ENCODE measurements around the gene TCF12. TPM values are rescaled to one million over a fixed set of nuclear protein-coding genes. Genes with fewer than 3 reads are reported as not detected.

Gene TCF12
- total RNA-seq, 1 experiment from 2014 or later, result 125 TPM

DNA sequence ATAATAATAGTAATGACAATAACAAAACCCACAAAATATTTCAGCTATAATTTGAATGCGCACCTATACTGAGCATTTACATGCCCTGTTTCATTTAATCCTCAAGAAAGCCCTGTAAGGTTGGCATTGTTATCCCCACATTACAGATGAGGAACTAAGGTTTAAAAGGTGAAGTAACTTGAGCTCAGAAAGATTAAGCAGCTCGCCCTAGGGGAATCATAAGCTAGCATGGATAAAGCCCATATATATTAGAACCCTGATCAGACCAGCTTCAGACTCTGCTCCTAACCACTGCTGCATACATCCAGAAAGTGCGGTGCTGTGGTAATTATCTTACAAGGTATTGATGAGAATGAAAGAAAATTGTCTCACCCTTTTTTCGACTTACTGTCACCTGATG is 316.7 kb downstream of the TCF12 start:
- no peak for DNase-seq (ENCODE audit: extremely low read depth, low read depth)

DNA sequence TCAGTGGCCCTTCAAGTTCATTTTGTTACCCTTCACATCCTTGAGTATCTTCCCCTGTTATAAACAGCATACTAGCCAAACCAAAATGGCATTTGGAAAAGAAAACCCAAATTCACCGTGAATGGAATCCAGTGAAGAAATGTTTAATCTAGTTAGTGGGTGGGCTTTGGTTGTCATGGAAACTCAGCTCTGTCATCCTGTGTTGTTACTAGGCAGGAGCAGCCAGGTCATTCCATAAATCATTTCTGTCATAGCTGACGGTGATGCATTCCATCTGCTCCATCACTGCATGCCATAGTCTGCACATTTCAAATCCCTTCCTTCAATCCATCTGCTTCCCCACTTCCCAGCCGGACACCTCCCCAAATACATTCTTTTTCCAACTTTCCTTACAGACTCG is 317.4 kb downstream of the TCF12 start:
- DNase-seq (ENCODE audit: extremely low read depth, low read depth), result no peak

DNA sequence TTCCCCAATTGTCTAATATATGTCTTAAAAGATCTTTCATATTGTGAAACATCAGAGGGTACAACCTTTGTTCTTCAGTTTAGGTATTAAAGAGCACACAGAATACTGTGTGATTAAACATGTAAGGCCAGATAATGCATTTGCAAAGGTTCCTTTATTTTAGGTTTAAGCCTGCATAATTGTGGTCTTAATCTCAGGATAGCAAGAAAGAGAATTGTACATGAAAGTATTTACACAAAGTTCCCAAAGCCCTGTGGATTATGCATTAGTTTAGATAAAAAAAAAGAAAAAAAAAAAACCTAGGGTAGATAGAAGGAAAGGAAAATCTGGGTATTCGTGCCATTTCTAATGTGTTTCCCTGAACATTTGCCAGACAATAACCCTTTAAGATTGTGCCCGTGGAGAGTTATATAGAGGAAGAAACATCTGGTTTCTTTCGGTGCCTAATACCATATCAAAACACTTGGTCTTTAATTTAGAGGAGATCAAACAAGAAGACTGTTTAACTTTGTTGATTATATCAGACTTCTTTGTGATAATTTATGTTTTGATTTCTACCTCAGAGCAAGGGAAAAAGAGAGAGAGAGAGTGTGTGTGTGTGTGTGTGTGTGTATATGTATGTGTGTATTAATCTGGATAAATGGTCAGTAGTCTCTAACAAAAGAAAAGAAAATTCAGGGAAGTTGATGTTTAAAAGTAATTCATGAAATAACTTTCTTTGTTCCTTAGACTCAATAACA is 318.3 kb downstream of the TCF12 start:
- no peak for DNase-seq (ENCODE audit: extremely low read depth, low read depth)

DNA sequence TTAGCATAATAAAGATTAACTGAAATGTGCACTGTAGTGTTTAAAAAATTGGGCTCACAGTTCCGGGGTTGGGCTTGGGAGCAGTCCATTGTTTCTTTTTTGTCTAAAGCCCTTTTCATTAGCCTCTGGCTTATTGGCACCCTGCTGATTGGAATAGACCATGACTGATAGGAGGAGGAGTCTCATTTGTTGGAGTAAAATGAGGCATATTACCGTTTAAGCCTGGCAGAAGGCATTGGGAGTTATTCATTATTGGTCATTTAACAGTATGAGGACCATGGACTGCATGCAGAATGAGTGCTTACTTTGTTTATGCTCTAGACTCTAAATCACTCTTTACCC is 318.8 kb downstream of the TCF12 start:
- no peak for DNase-seq (ENCODE audit: extremely low read depth, low read depth)

DNA sequence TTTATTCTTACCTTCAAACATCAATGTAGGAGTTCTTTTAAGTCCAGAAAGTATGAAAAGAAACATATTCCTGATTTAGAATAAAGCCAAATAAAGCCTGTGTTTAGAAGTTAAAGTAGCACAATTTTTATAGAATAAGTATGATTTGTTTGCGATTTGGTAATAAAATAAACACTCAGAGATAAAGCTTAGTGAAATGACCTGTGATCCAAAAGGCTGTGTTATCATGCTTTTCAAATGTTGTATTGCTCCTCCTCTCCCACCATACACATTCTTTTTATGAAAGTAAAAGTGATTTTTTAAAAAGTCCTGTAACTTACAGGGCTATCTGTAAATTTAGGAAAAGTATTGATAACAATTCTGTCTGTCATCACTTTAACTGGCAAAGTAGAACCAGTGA is 319.2 kb downstream of the TCF12 start:
- no peak for DNase-seq (ENCODE audit: extremely low read depth, low read depth)

DNA sequence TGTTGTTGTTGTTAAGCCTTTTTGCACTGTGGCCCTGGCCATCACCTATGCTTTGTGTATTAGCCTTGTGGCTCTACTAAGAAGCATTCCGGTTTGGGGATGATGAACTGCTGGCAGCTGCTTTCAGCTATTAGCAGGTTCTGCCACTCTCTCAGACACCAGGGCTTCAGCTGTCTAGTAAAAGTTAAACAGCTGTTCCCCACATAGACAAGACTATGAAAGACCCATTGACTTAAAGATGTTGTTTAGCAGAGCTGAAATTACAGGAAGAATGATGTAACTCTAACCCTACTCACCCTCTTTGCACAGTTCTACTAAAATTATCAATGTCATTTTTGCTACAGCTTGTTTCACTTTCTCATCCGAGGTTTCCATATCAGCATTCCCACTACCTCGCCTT is 326.7 kb downstream of the TCF12 start:
- DNase-seq (ENCODE audit: extremely low read depth, low read depth), result no peak

DNA sequence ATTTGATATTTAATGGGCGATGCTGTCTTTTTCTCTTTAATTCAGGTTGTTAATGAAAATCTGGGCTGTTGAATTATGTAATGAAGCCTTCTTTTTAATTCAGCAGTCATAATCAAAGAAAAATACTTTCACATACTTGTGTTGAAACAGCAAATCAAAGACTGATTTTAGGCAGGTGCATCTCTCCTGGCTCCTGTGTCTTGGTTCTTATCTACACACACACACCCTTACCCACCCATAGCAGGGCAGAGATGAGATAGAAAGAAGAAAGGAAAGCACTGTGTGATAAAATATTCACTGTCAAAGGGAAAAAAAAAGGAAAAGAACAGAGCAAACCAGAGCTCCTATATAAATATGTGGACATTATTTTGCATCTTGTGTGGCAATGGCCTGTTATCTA is 327.3 kb downstream of the TCF12 start:
- no peak for DNase-seq (ENCODE audit: extremely low read depth, low read depth)

DNA sequence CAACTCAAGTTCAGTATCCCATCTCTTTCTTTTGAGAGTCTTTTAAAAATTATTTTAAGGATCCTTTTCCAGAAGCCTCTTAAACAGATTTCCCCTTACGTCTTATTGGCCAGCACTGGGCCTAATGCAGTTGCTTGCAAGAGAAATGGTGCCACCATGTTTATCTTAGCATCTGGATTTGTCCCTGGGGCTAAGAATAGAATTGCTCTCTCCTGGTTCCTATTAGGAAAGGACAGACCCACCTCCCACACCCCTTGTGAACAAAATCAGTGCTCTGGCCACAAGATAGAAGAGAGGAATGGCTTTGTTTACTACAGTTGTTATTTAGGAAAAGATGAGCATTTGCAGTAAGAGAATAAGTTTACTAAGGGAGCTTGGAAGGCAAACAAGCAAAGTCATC is 329.6 kb downstream of the TCF12 start:
- no peak for DNase-seq (ENCODE audit: extremely low read depth, low read depth)

DNA sequence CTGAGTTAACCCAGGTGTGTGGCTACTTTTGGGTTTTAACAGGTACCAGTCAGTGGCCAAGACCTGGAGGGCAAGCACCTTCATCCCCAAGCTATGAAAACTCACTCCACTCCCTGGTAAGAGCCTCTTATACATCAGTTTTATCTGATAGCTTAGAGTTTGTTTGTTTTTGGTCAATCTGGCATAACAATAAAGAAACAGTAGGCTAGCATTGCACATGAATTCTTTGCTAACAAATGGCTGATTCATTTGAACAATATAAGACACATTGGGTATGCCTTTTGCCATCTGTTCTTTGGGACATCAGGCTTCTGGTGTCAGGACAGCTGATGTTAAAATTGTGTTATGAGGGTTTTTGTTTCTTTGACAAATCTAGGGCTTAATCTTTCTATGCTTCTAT is 332.9 kb downstream of the TCF12 start:
- DNase-seq (ENCODE audit: extremely low read depth, low read depth), result no peak

DNA sequence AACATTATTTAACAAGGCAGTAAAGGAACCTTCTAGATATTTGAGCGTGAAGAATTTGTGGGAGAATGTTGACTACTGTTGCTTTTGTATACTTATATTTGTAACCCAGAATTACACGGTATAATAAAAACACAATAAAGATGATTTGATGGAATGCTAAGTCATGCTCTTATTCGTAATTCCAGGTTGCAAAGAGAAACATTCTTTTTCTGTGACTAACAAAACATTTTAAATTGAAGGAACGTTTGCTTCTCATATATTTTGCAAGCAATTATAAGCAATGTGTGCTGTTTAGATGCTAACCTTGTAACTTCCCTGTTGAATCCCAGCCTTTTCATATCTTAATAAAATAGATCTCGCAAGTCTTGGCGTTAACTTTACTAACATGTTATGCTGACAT is 333.5 kb downstream of the TCF12 start:
- no peak for DNase-seq (ENCODE audit: extremely low read depth, low read depth)

DNA sequence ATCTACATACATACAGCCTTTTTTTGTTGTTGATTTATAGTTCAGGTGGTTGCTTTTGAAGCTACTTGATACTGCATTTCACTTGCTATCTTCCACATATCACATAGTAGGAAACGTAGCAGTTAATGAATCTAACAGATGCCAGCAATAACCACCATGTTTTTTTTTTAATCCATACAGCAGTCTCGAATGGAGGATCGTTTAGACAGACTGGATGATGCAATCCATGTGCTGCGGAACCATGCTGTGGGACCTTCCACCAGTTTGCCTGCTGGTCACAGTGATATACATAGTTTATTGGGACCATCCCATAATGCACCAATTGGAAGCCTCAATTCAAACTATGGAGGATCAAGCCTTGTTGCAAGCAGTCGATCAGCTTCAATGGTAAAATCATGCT is 334.6 kb downstream of the TCF12 start:
- DNase-seq (ENCODE audit: extremely low read depth, low read depth), result no peak

DNA sequence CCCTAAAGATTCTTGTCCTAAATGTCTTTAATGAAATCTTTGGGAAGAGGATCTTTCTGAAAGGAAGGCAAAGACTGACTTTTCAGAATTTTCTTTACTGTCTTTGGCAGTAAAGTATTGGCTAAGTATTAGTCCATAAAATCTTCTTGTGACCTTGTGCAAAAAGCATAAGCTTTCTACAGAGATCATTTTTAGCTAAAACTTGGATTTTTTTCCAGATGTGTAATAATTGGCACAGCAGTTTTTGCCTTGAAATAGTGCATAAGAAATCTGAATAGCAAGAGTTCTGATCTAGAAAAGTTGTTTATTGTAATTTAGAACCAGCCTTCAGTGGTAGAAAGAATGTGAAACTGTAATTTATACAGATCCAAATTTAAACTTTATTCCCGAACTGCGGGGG is 335.1 kb downstream of the TCF12 start:
- no peak for DNase-seq (ENCODE audit: extremely low read depth, low read depth)

DNA sequence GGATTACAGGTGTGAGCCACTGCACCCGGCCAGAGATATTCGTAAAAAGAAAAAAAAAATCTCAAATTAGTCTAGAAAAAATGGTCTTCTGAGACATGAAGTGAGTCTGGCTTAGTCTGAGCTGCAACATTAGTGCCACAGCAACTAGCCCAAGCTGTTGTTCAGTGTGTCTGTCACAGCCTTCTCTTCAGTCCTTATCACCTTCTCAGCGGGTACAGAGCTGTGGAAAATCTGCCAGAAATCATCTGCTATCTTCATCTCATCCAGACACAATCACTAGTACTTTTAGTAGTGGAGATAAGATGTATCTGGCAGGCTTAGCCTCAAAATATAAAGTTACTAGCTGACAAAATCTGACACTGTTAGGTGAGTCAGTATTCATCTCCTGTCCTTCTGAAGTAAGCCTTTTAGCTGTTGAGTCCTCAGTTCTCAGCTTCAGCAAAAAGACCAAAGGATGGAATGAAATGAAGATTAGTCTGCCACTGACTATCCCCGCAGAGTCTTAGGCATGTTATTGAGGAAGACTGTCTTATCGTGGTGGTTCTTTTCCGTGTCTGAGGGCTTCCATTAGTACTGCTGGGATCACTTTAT is 337.4 kb downstream of the TCF12 start:
- DNase-seq (ENCODE audit: extremely low read depth, low read depth), result no peak

DNA sequence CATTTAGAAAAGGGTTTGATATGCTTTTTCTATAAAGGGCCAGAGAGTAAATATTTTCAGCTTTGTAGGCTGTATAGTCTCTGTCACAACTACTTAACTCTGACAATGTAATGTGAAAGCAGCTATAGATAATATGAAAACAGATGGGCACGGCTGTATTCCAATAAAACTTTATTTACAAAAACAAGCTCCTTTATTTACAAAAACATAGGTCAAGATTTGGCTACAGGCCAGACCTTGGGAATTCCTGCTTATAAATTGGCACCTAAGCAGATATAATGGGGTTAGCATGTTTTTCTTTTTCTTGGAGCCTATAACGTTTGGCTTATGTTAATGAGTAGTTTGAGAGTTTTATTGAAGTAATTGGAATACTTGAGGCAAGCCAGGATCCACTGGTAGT is 338.5 kb downstream of the TCF12 start:
- DNase-seq (ENCODE audit: extremely low read depth, low read depth), result no peak

DNA sequence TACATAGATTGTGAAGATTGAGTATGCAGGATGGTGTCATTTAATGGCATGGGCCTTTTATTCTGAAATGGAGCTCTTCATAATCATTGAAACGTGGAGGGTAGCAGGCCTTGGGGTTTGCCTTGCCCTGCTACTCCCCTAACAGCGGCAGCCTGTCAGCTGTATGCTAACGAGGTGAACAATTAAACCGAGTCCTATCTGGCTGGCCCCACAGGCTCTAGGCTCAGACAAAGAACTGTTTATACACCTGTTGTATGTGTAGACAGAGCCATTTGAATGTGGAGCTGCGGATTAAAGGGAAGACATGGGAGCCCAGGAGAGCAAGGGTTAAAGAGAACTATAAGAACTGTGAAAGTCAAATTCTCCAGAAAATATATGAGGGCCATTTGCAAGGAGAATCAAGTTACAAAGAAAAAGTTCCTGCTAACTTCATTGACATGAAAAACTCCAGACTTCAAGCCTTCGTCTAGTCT is 341.2 kb downstream of the TCF12 start:
- no peak for DNase-seq (ENCODE audit: extremely low read depth, low read depth)

DNA sequence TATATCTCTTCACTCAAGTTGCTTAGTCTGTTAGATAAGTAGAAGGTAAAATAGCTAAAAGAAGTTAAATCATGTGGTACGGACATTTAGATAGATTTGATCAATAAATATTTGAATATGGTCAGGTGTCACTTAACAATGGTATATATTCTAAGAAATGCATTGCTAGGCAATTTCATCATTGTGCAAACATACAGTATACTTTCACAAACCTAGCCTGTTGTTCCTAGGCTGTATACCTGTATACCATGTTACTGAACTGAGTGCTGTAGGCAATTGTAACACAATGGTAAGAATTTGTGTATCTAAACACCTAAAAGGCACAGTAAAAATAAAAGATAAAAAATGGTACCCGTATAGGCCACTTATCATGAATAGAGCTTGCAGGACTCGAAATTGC is 345.1 kb downstream of the TCF12 start:
- DNase-seq (ENCODE audit: extremely low read depth, low read depth), result no peak

DNA sequence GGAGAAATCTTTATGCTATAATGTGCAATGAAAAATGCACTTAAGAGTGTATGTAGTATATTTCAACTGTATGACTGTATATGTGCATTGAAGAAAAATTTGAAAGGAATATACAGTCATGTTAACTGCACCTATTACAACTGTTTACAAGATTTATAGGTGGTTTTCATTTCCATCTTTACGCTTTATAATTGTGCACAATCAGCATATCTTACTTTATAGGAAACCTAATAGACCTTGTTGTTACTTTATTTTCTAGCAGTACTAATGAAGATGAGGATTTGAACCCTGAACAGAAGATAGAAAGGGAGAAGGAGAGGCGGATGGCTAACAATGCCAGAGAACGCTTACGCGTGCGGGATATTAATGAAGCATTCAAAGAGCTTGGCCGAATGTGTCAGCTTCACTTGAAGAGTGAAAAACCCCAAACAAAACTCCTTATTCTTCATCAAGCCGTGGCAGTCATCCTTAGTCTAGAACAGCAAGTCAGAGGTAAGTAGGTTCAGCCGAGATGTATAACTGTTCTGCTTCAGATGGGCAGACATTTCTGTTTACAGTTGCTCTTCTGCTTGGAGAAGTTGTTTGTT is 354.4 kb downstream of the TCF12 start:
- DNase-seq (ENCODE audit: extremely low read depth, low read depth), result no peak

DNA sequence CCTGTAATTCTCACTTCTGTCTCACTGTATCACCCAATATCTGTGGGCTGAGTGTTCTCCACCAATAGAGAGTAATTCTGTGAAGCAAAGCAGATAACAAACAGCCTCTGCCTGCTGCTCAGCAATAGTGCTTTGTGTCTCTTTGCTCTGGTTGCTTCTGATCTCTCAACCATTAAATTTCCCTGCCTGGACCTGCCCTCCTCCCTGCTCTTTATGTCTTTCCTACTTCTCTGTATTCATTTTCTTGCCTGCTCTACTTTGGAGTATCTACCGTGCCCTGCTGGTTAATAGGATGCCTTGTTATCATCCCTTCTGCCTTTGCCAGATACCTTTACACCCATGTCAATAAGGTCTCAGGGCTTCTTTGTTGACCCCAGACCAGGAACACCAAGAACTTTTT is 355.0 kb downstream of the TCF12 start:
- no peak for DNase-seq (ENCODE audit: extremely low read depth, low read depth)

DNA sequence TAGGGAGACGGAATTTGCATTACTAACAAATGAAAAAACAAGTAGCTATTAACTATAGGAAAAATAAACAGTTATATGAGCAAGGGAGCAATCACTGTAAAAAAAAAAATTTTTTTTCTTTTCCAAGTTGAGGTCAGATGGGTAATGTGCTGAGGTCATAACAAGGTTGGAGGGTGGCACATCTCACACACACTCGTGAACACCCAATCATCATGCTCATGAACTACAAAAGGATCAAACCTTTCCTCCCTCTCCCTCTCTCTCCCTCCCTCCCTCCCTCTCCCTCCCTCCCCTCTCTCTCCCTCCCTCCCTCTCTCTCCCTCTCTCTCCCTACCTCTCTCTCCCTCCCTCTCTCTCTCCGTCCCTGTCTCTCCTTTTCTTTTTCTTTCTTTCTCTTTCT is 360.0 kb downstream of the TCF12 start:
- DNase-seq (ENCODE audit: extremely low read depth, low read depth), result no peak

DNA sequence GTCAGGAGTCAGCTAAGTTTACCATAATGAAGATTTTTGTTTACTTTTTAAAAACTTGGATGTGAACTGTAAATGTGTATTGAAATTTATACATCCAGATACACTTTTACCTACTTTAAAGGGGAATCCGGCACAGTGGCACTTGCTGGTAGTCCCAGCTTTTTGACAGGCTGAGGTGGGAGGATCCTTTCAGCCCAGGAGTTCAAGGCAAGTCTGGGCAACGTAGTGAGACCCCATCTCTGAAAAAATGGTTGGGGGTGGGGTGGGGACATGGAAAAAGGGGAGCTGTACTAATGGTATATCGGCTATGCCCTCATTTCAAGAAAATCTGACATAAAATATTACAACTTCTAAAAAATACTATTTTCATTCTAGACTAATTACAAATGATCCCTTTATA is 362.0 kb downstream of the TCF12 start:
- DNase-seq (ENCODE audit: extremely low read depth, low read depth), result no peak

DNA sequence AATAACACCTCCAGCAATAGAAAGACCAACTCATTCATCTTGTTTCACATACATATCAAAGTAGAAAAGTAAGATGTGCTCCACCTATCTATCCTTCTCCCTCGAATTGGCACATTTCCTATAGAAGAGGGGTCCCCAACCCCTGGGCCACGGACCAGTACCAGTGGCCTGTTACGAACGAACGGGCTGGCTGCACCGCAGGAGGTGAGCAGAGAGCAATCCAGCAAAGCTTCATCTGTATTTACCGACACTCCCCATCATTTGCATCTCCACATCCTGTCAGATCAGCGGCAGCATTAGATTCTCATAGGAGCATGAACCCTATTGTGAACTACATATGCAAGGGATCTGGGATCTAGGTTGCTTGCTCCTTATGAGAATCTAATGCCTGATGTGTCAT is 362.9 kb downstream of the TCF12 start:
- DNase-seq (ENCODE audit: extremely low read depth, low read depth), result no peak

DNA sequence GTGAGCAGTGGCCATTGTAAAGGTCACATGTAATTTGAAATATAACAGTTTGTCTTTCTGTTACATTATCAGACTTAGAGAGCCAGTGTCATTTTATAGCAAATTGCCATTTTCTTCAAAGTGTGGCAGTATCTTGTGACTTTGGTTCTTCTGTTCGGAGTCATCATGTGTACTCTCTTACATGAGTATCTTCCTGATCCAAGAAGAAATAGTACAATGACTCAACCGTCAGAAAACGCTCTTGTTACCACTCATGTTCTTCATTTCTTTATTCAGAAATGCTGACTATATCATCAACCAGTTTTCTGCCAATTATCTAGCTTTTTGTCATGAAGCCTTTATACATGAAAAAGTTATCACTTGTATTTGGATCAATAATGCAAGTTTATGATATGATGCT is 364.2 kb downstream of the TCF12 start:
- no peak for DNase-seq (ENCODE audit: extremely low read depth, low read depth)
